A549 (cell line): ENCODE measurements around the gene SMIM17.

Source experiments
- CBX2 ChIP-seq: fragments of 200-600 bp; sonication (generic); IDR thresholded peaks from 2 replicates; pipeline ENCODE4 v1.6.1; 2016; ENCODE audit warnings: low read depth, mild to moderate bottlenecking, borderline replicate concordance
- NPAS2 ChIP-seq: fragments of 250-450 bp; sonication (Bioruptor Pico); IDR thresholded peaks from 2 replicates; pipeline ENCODE4 v1.8.0; 2022; ENCODE audit warnings: mild to moderate bottlenecking, moderate library complexity, borderline replicate concordance
- POLR2A ChIP-seq: IDR thresholded peaks from 2 replicates; pipeline ENCODE4 v1.6.1; 2012; ENCODE audit warnings: mild to moderate bottlenecking, low read length
- POLR2AphosphoS2 ChIP-seq: conservative IDR thresholded peaks from 2 replicates; pipeline ENCODE4 v1.6.1; 2012; ENCODE audit warnings: low read length, improper control_type of control experiment, inconsistent platforms

DNA sequence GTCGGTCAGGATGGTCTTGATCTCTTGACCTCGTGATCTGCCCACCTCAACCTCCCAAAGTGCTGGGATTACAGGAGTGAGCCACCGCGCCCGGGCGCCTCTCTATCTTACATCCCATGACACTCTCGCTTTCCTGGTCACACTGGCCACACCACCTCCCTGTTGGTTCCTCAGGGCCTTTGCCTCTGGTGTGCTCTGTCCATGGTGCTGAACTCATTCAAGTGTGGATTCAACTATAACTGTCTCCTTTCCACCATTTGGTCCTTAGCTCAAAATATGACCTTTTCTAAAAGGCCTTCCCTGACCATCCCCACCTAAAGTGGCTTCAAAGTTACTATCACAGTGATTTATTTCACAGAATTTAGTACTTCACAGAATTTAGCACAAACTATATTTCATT lies 3.7 kb upstream of the SMIM17 start:
- TF ChIP-seq POLR2AphosphoS2 (no peak), POLR2A (no peak), NPAS2 (CRISPR knock-in tag) (no peak), CBX2 (no peak)
